DND-41 (cell line): ENCODE data around the gene BCAS3.

ENCODE experiments used
- CTCF ChIP-seq: IDR thresholded peaks from 2 replicates; pipeline ENCODE4 v1.5.1; 2012; ENCODE audit warnings: borderline replicate concordance, low read length, moderate library complexity, mild to moderate bottlenecking; ENCODE audit not compliant: poor library complexity, severe bottlenecking; ENCODE audit errors: extremely low read depth
- EZH2 ChIP-seq: IDR thresholded peaks from 3 replicates; pipeline ENCODE4 v1.6.1; 2012; ENCODE audit warnings: borderline replicate concordance, low read depth, mild to moderate bottlenecking, moderate library complexity, low read length, inconsistent platforms; ENCODE audit not compliant: severe bottlenecking

GRCh38 chr17:61149862-61150362 lies 472.3 kb downstream of the BCAS3 start:
- TF ChIP-seq CTCF = no peak
- no peak for TF ChIP-seq EZH2
